Right lobe of liver (tissue), 6 donors: ENCODE measurements around the gene MAN2B2. TPM values are rescaled to one million over a fixed set of nuclear protein-coding genes. Genes with fewer than 3 reads are reported as not detected.

ENCODE experiments used
- ATAC-seq, 4 donors: fragments of 200-7000 bp; cut with Tn5 transposase; one replicate each; pipeline ENCODE4 v1.9.1; 2020; ENCODE audit warnings: mild to moderate bottlenecking in 4 of 4, moderate library complexity in 4 of 4
- DNase-seq, 3 donors: peaks; one replicate each; pipeline ENCODE4 v3.0.0-alpha.2; 2020
- H3K27ac ChIP-seq, 3 donors: fragments of 200-600 bp; one replicate each; pipeline ENCODE4 v1.8.0; 2022
- H3K27me3 ChIP-seq, 2 donors: fragments of 200-600 bp; one replicate each; pipeline ENCODE4 v1.8.0; 2022
- H3K36me3 ChIP-seq, 4 donors: fragments of 200-600 bp; sonication (generic) in 1 of 4; one replicate each; pipeline versions ENCODE4 v1.5.1 to v1.8.0; 2017 to 2022; ENCODE audit warnings: control low read depth in 1 of 4
- H3K4me1 ChIP-seq, 4 donors: fragments of 200-600 bp; sonication (generic) in 1 of 4; one replicate each; pipeline versions ENCODE4 v1.5.1 to v1.8.0; 2017 to 2022; ENCODE audit warnings: control low read depth in 1 of 4
- H3K4me3 ChIP-seq, 3 donors: fragments of 200-600 bp; one replicate each; pipeline ENCODE4 v1.8.0; 2022
- H3K9me3 ChIP-seq, 4 donors: fragments of 200-600 bp; sonication (generic) in 1 of 4; one replicate each; pipeline versions ENCODE4 v1.5.1 to v1.8.0; 2017 to 2022; ENCODE audit warnings: control low read depth in 1 of 4
- POLR2A ChIP-seq: fragments of 450-650 bp; IDR thresholded peaks from one replicate; pipeline ENCODE4 v1.6.1; 2017; ENCODE audit warnings: antibody characterized with exemption, mild to moderate bottlenecking
- WGBS: methylation state at CpG from one replicate; pipeline ENCODE4 v1.1.6; 2018; ENCODE audit warnings: low coverage, low lambda C conversion rate; ENCODE audit not compliant: insufficient coverage; ENCODE audit errors: missing lambda C conversion rate; 5-methylcytosine and 5-hydroxymethylcytosine counted together
- intact Hi-C, 2 donors: fragments of 100-400 bp; cut with DNase I; formaldehyde crosslinking; loops; one replicate each; pipeline versions ENCODE4 v1.11.2 to v1.14.1; 2022
- total RNA-seq, 6 experiments: library from RNA; depleted of rRNA in 2 of 6; stranded (reverse); fragments of >200 nt in 2 of 6; fragmentation: NEBNext Ultra II Directional in 3 of 6; extraction: Animal tissue kit (Norgen Biotek cat#: 25700) in 3 of 6; gene quantifications; one replicate each; pipeline versions ENCODE4 v1.1.0 to v1.2.4, GENCODE V29; 2016 to 2023
- TF ChIP-seq, protein P1 (sequence below), 4 donors: fragments of 200-600 bp in 3 of 4; fragments of 450-650 bp in 1 of 4; IDR thresholded peaks; one replicate each; pipeline versions ENCODE4 v1.5.1 to v1.8.0; 2016 to 2022; ENCODE audit warnings: antibody characterized with exemption in 4 of 4, mild to moderate bottlenecking in 2 of 4
- donor health status: DM: no; HTN: yes; CAD: no.
- donor health status: DM: no; HTN: no; CAD: no.
- donor health status: DM: no; HTN: no; CAD: no.
- donor health status: DM: no; HTN: yes; CAD: no.
- donor health status: DM: no; HTN: yes; CAD: no.

The MAN2B2 gene
- total RNA-seq, 6 experiments from 2014 or later, result 22.3 to 34.1 (median 27.5) TPM

DNA sequence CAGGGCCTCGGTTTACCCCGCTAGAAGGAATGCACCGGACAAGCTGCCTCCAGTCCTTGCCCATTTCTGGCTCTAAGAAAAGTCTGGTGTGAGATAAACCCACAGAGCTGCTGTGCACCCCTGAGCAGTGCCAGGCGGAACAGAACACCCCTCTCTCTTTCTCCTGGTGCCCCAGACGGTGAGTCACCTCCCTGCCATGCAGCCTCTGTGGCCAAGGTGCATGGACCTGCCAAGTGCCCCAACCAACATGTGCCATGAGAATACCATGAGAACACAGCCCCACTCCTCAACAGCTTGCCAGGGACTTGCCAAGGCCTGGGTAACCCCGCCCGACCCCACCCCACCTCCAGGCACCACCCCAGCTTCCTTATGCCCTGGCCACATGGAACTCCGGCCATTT is 47.7 kb upstream of the MAN2B2 start:
- intact Hi-C loops, result no loop called here
- Histone ChIP-seq H3K36me3 (no peaks in the 10 kb centered on the region), H3K27ac (no peak overlapping the region), H3K27me3 (no peaks in the 10 kb centered on the region), H3K9me3 (no peaks in the 10 kb centered on the region), H3K4me1 (no peaks in the 10 kb centered on the region), H3K4me3 (no peak overlapping the region)
- DNase-seq (no peak), ATAC-seq (no peak)
- 87% methylated on average over 3 of the region's 8 CpGs for WGBS
- TF ChIP-seq, protein P1, sequence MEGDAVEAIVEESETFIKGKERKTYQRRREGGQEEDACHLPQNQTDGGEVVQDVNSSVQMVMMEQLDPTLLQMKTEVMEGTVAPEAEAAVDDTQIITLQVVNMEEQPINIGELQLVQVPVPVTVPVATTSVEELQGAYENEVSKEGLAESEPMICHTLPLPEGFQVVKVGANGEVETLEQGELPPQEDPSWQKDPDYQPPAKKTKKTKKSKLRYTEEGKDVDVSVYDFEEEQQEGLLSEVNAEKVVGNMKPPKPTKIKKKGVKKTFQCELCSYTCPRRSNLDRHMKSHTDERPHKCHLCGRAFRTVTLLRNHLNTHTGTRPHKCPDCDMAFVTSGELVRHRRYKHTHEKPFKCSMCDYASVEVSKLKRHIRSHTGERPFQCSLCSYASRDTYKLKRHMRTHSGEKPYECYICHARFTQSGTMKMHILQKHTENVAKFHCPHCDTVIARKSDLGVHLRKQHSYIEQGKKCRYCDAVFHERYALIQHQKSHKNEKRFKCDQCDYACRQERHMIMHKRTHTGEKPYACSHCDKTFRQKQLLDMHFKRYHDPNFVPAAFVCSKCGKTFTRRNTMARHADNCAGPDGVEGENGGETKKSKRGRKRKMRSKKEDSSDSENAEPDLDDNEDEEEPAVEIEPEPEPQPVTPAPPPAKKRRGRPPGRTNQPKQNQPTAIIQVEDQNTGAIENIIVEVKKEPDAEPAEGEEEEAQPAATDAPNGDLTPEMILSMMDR (IDR thresholded peaks at IDR 0.05), result no peak
- TF ChIP-seq POLR2A, result no peak

DNA sequence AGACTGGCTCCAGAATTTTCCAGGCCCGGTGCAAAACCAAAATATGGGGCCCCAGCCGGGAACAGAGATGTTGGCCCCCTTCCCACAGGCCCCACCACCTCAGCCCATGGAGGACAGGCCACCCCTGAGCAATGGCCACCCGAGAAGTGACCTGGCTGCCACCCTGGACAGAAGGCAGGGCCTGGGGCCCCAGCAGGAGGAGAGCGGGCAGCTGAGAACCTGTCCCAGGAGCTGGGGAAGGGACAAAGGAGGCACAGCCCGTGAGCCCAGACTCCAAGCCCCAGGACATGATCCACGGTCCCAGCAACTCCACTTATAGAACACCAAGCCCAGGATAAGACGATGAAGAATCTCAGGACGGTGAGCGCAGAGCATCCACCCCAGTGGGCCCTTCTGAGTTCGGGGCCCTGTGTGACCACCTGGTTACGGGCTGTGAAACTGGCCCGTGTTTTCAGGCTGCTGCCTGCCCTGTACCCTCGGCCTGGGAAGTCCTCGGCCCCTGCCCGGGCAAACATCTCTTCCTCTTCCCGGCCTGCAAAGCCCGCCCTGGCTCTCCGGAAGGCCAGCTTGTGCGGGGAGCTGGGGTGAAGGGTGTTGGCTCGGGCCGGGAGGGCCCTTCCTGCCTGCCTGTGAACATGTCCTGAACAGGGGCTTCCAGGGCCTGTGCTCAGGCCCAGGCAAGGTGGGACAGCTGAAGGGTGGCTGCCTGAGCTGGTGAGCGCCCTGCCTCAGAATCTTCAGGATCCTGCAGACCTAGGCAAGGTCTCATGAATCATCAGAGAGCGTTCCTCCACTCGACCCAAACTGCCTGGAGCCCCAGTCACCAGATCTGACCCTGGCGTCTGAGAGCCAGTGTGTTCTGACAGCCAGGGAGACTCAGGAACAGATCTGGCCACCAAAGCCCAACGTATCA is 47.0 kb upstream of the MAN2B2 start:
- H3K27me3 ChIP-seq, result no peaks in the 10 kb centered on the region
- TF ChIP-seq, protein P1 (IDR thresholded peaks at IDR 0.05), result no peak
- H3K9me3 ChIP-seq, result no peaks in the 10 kb centered on the region
- 67% methylated on average over 3 of the region's 26 CpGs for WGBS
- DNase-seq (no peak), ATAC-seq (no peak)
- no peaks in the 10 kb centered on the region for H3K36me3 ChIP-seq
- H3K4me3 ChIP-seq, result no peak overlapping the region
- intact Hi-C loops, result no loop called here
- no peak overlapping the region for H3K27ac ChIP-seq
- H3K4me1 ChIP-seq, result no peaks in the 10 kb centered on the region

DNA sequence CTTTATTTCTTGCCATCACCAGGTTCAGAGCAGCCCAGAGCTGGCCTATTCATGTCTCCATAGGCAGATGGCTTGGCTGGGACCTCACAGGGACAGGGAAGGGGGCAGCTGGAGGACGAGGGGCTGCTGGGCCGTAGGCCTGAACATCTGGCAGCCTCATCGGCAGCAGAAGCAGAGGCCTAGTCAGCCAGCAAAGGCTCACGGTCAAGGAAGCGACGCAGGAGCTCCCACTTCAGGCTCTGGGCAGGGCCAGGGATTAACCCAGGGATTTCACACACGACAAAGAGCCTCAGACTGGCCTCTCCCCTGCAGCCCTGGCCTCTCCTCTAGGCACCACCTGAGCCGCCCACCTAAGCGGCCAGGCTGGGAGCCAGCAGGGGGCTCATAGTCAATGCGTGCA is 46.0 kb upstream of the MAN2B2 start:
- no peak overlapping the region for H3K27ac ChIP-seq
- TF ChIP-seq, protein P1 (IDR thresholded peaks at IDR 0.05), result no peak
- TF ChIP-seq POLR2A, result no peak
- no peaks in the 10 kb centered on the region for H3K4me1 ChIP-seq
- intact Hi-C loops, result no loop called here
- H3K4me3 ChIP-seq, result no peak overlapping the region
- H3K27me3 ChIP-seq, result no peaks in the 10 kb centered on the region
- no peaks in the 10 kb centered on the region for H3K36me3 ChIP-seq
- ATAC-seq, result no peak
- no peaks in the 10 kb centered on the region for H3K9me3 ChIP-seq
- 30% methylated on average over 3 of the region's 10 CpGs for WGBS
- DNase-seq, result no peak

DNA sequence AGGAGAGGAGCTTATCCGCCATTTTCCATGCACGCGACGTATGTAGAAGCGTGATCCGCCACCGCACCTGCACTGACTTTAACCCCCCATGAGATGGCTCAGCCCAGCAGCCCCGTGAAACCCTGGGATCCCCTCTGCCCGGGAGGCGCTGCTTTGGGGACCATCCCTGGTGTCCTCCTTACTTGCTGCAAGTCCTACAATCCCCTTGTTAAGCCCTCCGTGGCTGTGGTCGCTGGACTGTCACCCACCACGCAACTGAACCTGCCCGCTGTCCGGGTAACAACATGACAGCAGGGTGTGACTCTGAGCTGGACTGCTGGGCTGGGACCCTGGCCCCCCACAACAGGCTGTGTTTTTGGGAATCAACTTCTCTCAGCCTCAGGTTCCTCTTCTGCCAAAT is 44.7 kb upstream of the MAN2B2 start:
- H3K27me3 ChIP-seq, result no peaks in the 10 kb centered on the region
- no peaks in the 10 kb centered on the region for H3K9me3 ChIP-seq
- 92% methylated on average over 5 of the region's 15 CpGs for WGBS
- no peak overlapping the region for H3K4me3 ChIP-seq
- ATAC-seq (no peak), DNase-seq (no peak)
- no peaks in the 10 kb centered on the region for H3K4me1 ChIP-seq
- no peak overlapping the region for H3K27ac ChIP-seq
- intact Hi-C loops, result no loop called here
- no peaks in the 10 kb centered on the region for H3K36me3 ChIP-seq
- TF ChIP-seq, protein P1 (IDR thresholded peaks at IDR 0.05), result no peak
- no peak for TF ChIP-seq POLR2A
